CD14-positive monocyte (primary cell): ENCODE results near the gene PAFAH1B1. TPM values are rescaled to one million over a fixed set of nuclear protein-coding genes. Genes with fewer than 3 reads are reported as not detected.

ENCODE experiments used
- DNase-seq, 3 donors: peaks; one replicate each; pipeline ENCODE4 v3.0.0-alpha.2; 2011 to 2022
- H2AFZ ChIP-seq: 2 replicates; pipeline ENCODE4 v1.6.0; 2012; ENCODE audit warnings: mild to moderate bottlenecking, low read depth, low read length, inconsistent platforms; ENCODE audit not compliant: insufficient read depth, poor library complexity, severe bottlenecking
- H3K27ac ChIP-seq, 2 donors: 1 replicate in 1 of 2; 2 replicates in 1 of 2; pipeline ENCODE4 v1.5.1; 2012 to 2013; ENCODE audit warnings: low read length in 2 of 2, control low read depth in 1 of 2, inconsistent platforms in 1 of 2, low read depth in 1 of 2, mild to moderate bottlenecking in 1 of 2
- H3K27me3 ChIP-seq, 2 donors: one replicate each; pipeline versions ENCODE4 v1.6.0 to v1.6.1; 2011 to 2013; ENCODE audit warnings: low read length in 2 of 2; ENCODE audit not compliant: control insufficient read depth in 2 of 2, insufficient read depth in 2 of 2
- H3K36me3 ChIP-seq, 2 donors: replicated peaks in 1 of 2; 1 replicate in 1 of 2; 2 replicates in 1 of 2; pipeline versions ENCODE4 v1.5.1 to v1.6.1; 2012 to 2013; ENCODE audit warnings: low read length in 2 of 2, control low read depth in 1 of 2, inconsistent platforms in 1 of 2, mild to moderate bottlenecking in 1 of 2; ENCODE audit not compliant: insufficient read depth in 2 of 2, control insufficient read depth in 1 of 2
- H3K4me1 ChIP-seq, 2 donors: 1 replicate in 1 of 2; 2 replicates in 1 of 2; pipeline versions ENCODE4 v1.5.1 to v1.6.1; 2012 to 2013; ENCODE audit warnings: low read length in 2 of 2, control low read depth in 1 of 2, inconsistent platforms in 1 of 2, mild to moderate bottlenecking in 1 of 2, moderate library complexity in 1 of 2; ENCODE audit not compliant: insufficient read depth in 2 of 2, control insufficient read depth in 1 of 2
- H3K4me2 ChIP-seq: replicated peaks from 2 replicates; pipeline ENCODE3; 2012; ENCODE audit warnings: low read length, moderate library complexity, mild to moderate bottlenecking; ENCODE audit not compliant: poor library complexity, severe bottlenecking; ENCODE audit errors: extremely low read depth
- H3K4me3 ChIP-seq, 3 experiments: fragments of 200-600 bp in 1 of 3; sonication (generic) in 1 of 3; replicated peaks in 1 of 3; 1 replicate in 2 of 3; 2 replicates in 1 of 3; pipeline ENCODE4 v1.5.1; 2011 to 2013; ENCODE audit warnings: low read length in 3 of 3, mild to moderate bottlenecking in 3 of 3, control low read depth in 2 of 3, low read depth in 2 of 3, inconsistent platforms in 1 of 3, moderate library complexity in 1 of 3
- H3K79me2 ChIP-seq: 2 replicates; pipeline ENCODE4 v1.6.0; 2012; ENCODE audit warnings: mild to moderate bottlenecking, control low read depth, inconsistent platforms, low read length, moderate library complexity; ENCODE audit not compliant: insufficient read depth
- H3K9ac ChIP-seq: 2 replicates; pipeline ENCODE4 v1.6.0; 2017; ENCODE audit warnings: low read length, mild to moderate bottlenecking; ENCODE audit not compliant: insufficient read depth, poor library complexity, severe bottlenecking
- H3K9me3 ChIP-seq, 2 donors: replicated peaks in 1 of 2; 1 replicate in 1 of 2; 2 replicates in 1 of 2; pipeline versions ENCODE4 v1.5.1 to v1.6.1; 2012 to 2013; ENCODE audit warnings: low read length in 2 of 2, control low read depth in 1 of 2; ENCODE audit not compliant: control insufficient read depth in 1 of 2, insufficient read depth in 1 of 2
- H4K20me1 ChIP-seq: 2 replicates; pipeline ENCODE4 v1.6.0; 2012; ENCODE audit warnings: mild to moderate bottlenecking, low read length, control low read depth, moderate library complexity; ENCODE audit not compliant: insufficient read depth
- H3K27ac Mint-ChIP-seq, 7 donors: one replicate each; pipeline ENCODE4 v1.8.0; 2020; ENCODE audit warnings: mild to moderate bottlenecking in 7 of 7, mixed read lengths in 7 of 7, moderate library complexity in 6 of 7, inconsistent platforms in 2 of 7
- H3K27me3 Mint-ChIP-seq, 3 donors: one replicate each; pipeline ENCODE4 v1.8.0; 2021 to 2022; ENCODE audit warnings: low read depth in 3 of 3, mild to moderate bottlenecking in 3 of 3, mixed read lengths in 3 of 3, moderate library complexity in 3 of 3, inconsistent platforms in 1 of 3
- H3K36me3 Mint-ChIP-seq, 2 donors: one replicate each; pipeline ENCODE4 v1.8.0; 2020; ENCODE audit warnings: mixed read lengths in 2 of 2, inconsistent platforms in 1 of 2, mild to moderate bottlenecking in 1 of 2
- H3K4me1 Mint-ChIP-seq: one replicate; pipeline ENCODE4 v1.8.0; 2020; ENCODE audit warnings: mild to moderate bottlenecking, mixed read lengths
- H3K4me3 Mint-ChIP-seq, 2 donors: one replicate each; pipeline ENCODE4 v1.8.0; 2020; ENCODE audit warnings: mild to moderate bottlenecking in 2 of 2, mixed read lengths in 2 of 2, moderate library complexity in 1 of 2
- H3K9me3 Mint-ChIP-seq, 7 donors: one replicate each; pipeline ENCODE4 v1.8.0; 2020 to 2022; ENCODE audit warnings: mixed read lengths in 7 of 7, mild to moderate bottlenecking in 6 of 7, moderate library complexity in 6 of 7, inconsistent platforms in 2 of 7
- CTCF ChIP-seq: fragments of 200-600 bp; IDR thresholded peaks from one replicate; pipeline ENCODE4 v1.8.0; 2022; ENCODE audit warnings: antibody characterized with exemption, mild to moderate bottlenecking
- WGBS: methylation state at CpG from one replicate; pipeline ENCODE4 v1.1.5; 2013; ENCODE audit warnings: missing lambda C conversion rate; ENCODE audit not compliant: insufficient coverage; 5-methylcytosine and 5-hydroxymethylcytosine counted together
- intact Hi-C, 2 donors: fragments of 100-400 bp; cut with micrococcal nuclease; formaldehyde crosslinking; loops; one replicate each; pipeline versions ENCODE4 v1.15.0 to v1.15.1; 2023
- polyA plus RNA-seq, 3 donors: library from polyadenylated mRNA; depleted of rRNA in 1 of 3; unstranded in 2 of 3; stranded (reverse) in 1 of 3; fragments of 300-500 nt in 2 of 3; fragments of >200 nt in 1 of 3; fragmentation: Illumina TruSeq in 2 of 3; gene quantifications; 1 replicate in 2 of 3; 2 replicates in 1 of 3; pipeline ENCODE4 v1.2.3, GENCODE V29; 2012 to 2021

PAFAH1B1 gene
- polyA plus RNA-seq, 3 donors = 9.1 to 51.8 (median 17.1) TPM

DNA sequence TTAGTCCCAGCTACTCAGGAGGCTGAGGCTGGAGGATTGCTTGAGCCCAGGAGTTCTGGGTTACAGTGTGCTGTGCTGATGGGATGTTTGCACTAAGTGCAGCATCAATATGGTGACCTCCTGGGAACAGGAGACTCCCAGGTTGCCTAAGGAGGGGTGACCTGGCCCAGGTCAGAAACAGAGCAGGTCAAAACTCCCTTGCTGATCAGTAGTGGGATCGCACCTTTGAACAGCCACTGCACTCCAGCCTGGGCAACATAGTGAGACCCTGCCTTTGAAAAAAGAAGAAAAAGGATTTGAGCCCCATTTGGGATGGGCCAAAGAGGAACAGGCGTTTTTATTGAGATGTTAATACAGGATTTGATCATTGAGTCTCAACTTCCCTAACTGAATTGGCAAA lies 87.5 kb downstream of the PAFAH1B1 start:
- H4K20me1 ChIP-seq = peaks cover 61% of the 10 kb centered on the region
- DNase-seq = no peak
- no peak overlapping the region for H3K4me2 ChIP-seq
- intact Hi-C loops = no loop called here
- Mint-ChIP-seq H3K9me3 (no peaks in the 10 kb centered on the region), H3K4me1 (no peaks in the 10 kb centered on the region), H3K27ac (no peak overlapping the region), H3K27me3 (peaks cover 0 to 4% (median 0%) of the 10 kb centered on the region in 3 donors), H3K4me3 (no peak overlapping the region), H3K36me3 (peaks cover 70 to 86% of the 10 kb centered on the region in 2 donors)
- no peaks in the 10 kb centered on the region for H3K9me3 ChIP-seq
- H3K27ac ChIP-seq = no peak overlapping the region
- no peaks in the 10 kb centered on the region for H3K4me1 ChIP-seq
- H3K36me3 ChIP-seq = peaks cover 74 to 89% of the 10 kb centered on the region in 2 donors
- H2AFZ ChIP-seq = no peak overlapping the region
- no peaks in the 10 kb centered on the region for H3K79me2 ChIP-seq
- no peak overlapping the region for H3K9ac ChIP-seq
- H3K27me3 ChIP-seq = no peaks in the 10 kb centered on the region
- TF ChIP-seq CTCF = no peak
- 100% methylated on average over 1 of the region's 2 CpGs for WGBS
- H3K4me3 ChIP-seq = no peak overlapping the region

DNA sequence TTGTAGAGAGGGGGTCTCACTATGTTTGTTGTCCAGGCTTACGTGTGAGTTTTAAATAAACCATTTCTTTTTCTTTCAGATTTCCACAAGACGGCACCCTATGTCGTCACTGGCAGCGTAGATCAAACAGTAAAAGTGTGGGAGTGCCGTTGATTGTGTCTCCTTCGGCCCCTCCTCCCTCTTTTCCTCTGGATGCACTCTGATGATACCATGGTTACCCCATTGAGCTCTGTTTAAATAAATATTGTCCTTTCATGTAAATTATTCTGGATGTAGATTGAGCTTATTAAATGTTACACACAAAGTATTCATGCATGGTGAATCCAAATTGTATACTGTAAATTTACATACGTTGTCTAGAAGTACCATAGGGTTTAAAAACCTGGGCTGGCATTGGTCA lies 88.2 kb downstream of the PAFAH1B1 start:
- WGBS = 100% methylated on average over 1 of the region's 7 CpGs
- H3K27ac Mint-ChIP-seq = peak overlapping the region in 1 of 7 donors; percentile 83
- Histone ChIP-seq H3K27ac (no peak overlapping the region), H3K4me1 (no peaks in the 10 kb centered on the region), H2AFZ (no peak overlapping the region), H3K36me3 (peaks cover 68 to 82% of the 10 kb centered on the region in 2 donors), H3K9ac (no peak overlapping the region), H3K4me2 (no peak overlapping the region), H4K20me1 (peaks cover 59% of the 10 kb centered on the region), H3K9me3 (no peaks in the 10 kb centered on the region), H3K27me3 (no peaks in the 10 kb centered on the region), H3K4me3 (no peak overlapping the region), H3K79me2 (no peaks in the 10 kb centered on the region)
- no peak for TF ChIP-seq CTCF
- H3K36me3 Mint-ChIP-seq = peaks cover 67 to 79% of the 10 kb centered on the region in 2 donors
- no peak for DNase-seq
- no peaks in the 10 kb centered on the region for H3K9me3 Mint-ChIP-seq
- no peaks in the 10 kb centered on the region for H3K4me1 Mint-ChIP-seq
- H3K4me3 Mint-ChIP-seq = no peak overlapping the region
- peaks cover 0 to 4% (median 0%) of the 10 kb centered on the region in 3 donors for H3K27me3 Mint-ChIP-seq
- intact Hi-C loops = no loop called here
